SKM-1 treated with dmso at 0.1 percent for 144 hours (cell line): ENCODE measurements around the gene FKBP6.
"Not testable (repeated sequence)": the region's sequence is repeated elsewhere in the genome, so short reads cannot be mapped to it uniquely, and the experiment has no call there.

ENCODE experiments used
- DNase-seq: peaks from one replicate; lab custom pipeline; 2025; ENCODE audit not compliant: unreplicated experiment; lab: John Stamatoyannopoulos, UW

The FKBP6 gene

GRCh38 chr7:73387908-73388414 lies 60.0 kb downstream of the FKBP6 start:
- DNase-seq = no peak

GRCh38 chr7:73391396-73391795 lies 63.4 kb downstream of the FKBP6 start:
- DNase-seq = no peak

GRCh38 chr7:73394422-73394821 lies 66.5 kb downstream of the FKBP6 start:
- DNase-seq = no peak

GRCh38 chr7:73395538-73396503 lies 67.9 kb downstream of the FKBP6 start:
- DNase-seq = no peak

GRCh38 chr7:73397521-73398281 lies 69.7 kb downstream of the FKBP6 start:
- no peak for DNase-seq

- DNase-seq = not testable (repeated sequence)
Observed at GRCh38 chr7:73399185-73400050, 71.5 kb downstream of the FKBP6 start.

- DNase-seq = not testable (repeated sequence)
Observed at GRCh38 chr7:73404860-73405259, 76.9 kb downstream of the FKBP6 start.
